NCI-H345 (cell line): ENCODE results near the gene HEYL.
"Not testable (repeated sequence)": the region's sequence is repeated elsewhere in the genome, so short reads cannot be mapped to it uniquely, and the experiment has no call there.

Experiments
- DNase-seq: peaks from one replicate; lab custom pipeline; 2025; lab: John Stamatoyannopoulos, UW

HEYL gene

DNA sequence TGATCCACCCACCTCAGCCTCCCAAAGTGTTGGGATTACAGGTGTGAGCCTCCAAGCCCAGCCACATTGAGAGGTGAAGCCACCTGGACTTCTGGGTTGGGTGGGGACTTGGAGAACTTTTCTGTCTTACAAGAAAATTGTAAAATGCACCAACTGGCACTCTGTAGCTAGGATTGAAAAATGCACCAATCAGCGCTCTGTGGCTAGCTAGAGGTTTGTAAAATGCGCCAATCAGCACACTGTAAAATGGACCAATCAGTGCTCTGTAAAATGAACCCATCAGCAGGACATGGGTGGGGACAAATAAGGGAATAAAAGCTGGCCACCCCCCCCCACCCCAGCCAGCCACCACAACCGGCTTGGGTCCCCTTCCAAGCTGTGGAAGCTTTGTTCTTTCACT, 35.8 kb downstream of the HEYL start:
- not testable (repeated sequence) for DNase-seq

DNA sequence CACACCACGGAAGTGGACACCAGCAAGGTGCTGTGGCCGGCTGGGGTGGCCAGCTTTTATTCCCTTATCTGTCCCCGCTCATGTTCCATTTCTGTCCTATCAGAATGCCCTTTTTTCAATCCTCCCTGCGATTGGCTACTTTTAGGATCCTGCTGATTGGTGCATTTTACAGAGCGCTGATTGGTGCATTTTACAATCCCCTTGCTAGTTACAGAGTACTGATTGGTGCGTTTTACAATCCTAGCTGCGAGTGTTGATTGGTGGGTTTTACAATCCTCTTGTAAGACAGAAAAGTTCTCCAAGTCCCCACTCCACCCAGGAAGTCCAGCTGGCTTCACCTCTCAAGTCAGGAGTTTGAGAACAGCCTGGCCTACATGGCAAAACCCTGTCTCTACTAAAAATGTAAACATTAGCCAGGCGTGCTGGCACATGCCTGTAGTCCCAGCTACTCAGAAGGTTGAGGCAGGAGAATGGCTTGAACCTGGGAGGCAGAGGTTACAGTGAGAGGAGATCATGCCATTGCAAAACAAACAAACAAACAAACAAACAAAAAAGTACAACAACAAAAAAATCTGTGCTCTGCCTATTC, 37.7 kb downstream of the HEYL start:
- not testable (repeated sequence) for DNase-seq

DNA sequence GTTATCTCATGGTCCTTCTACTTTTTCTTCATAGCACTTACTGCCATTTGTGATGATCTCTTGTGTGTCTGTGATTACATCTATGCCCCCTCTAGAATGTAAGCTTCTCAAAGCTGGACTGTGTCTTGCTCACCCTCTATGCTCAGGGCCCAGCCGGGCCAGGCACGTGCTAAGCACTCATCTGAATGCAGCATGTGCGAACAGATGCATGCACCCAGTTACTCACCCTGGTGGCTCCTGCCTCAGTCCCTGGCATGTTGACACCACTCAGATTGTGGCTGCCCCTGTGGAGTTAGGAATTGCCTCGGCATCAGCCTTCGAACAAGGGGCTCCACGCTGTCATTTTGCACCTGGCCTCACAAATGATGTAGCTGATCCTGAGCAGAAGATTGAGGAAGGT, 43.3 kb downstream of the HEYL start:
- DNase-seq: no peak

DNA sequence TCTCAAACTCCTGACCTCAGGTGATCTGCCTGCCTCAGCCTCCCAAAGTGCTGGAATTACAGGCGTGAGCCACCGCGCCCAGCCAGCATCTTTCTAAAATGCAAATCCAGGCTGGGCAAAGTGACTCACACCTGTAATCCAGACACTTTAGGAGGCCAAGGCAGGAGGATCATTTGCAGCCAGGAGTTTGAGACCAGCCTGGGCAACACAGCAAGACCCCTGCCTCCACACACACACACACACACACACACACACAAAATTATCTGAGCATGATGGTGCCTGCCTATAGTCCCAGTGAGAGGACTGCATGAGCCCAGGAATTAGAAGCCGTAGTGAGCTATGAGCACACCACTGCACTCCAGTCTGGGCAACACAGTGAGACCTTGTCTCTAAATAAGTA, 46.1 kb downstream of the HEYL start:
- no peak for DNase-seq

DNA sequence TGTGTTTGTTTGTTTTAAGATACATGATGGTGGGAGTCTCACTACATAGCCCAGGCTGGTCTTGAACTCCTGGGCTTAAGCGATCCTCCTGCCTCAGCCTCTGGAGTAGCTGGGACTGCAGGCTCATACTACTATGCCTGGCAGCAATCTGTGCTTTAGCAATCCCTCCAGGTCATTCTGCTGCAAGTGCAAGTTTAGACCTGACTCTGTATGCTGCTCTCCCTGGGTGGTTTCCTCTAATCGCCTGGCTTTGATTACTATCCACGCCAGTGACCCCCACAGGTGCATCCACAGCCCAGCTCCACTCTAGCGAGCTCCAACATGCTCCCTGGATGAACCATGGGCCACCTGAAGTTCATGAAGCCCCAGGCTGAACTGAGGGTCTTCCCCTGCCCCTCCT, 47.4 kb downstream of the HEYL start:
- no peak for DNase-seq

DNA sequence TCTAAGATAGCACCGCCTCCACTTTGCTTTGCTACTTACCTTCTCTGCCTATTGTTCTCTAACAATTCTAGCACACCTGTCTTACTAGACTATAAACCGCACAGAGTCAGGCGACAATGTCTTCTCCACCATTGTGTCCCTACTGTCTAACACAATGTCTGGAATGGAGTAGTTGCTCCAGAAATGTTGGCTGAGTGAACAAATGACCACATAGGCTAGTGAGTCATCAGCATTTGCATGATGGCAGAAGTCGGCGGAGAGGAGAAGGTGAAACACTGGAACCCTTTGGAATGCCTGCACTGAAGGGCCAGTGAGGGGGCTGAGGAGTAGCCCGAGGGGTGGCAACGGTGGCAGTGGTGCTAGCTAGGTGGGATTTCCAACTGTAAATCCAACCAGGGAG, 48.9 kb downstream of the HEYL start:
- no peak for DNase-seq

DNA sequence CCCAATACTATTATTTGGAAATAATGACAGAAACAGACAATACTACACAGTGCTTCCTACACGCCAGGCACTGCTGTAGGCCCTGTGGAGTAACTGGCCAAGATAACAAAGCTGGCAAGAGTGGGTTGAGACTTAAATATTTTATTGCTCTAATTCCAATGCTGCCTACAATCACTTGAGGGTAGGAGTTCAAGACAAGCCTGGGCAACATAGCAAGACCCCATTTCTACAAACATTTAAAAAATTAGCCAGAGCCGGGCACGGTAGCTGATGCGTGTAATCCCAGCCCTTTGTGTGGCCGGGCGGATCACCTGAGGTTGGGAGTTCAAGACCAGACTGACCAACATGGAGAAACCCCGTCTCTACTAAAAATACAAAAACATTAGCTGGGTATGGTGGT, 53.5 kb downstream of the HEYL start:
- no peak for DNase-seq

DNA sequence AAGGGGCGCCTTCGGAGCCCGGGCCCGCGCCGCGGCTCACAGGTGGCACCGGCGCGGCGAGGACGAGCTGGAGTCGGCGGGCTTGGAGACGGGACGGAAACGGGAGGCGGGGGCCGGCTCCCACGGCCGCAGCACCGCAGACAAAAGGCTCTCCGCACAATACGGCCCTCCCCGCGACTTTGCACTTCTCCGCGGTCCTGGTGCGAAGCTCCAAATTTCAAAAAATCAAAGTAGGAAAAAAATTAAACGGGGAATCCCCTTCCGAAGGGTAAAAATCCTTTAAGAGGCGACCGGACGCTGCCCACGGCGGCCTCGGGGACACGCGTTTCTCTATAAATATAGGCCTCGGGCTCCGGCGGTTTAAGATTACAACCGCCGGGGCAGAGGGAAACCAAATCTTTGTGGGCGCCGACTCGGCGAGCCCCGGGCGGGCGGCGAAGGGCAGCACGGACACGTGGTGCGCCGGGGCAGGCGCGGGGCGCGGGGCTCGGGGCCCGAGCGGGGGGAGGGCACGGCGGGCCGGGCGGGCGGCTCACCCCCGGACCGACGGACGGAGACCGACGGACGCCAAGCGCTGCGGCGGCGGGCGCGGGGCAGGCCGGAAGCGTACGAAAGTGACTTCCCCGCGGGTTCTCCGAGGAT, 63.3 kb downstream of the HEYL start:
- DNase-seq: no peak

DNA sequence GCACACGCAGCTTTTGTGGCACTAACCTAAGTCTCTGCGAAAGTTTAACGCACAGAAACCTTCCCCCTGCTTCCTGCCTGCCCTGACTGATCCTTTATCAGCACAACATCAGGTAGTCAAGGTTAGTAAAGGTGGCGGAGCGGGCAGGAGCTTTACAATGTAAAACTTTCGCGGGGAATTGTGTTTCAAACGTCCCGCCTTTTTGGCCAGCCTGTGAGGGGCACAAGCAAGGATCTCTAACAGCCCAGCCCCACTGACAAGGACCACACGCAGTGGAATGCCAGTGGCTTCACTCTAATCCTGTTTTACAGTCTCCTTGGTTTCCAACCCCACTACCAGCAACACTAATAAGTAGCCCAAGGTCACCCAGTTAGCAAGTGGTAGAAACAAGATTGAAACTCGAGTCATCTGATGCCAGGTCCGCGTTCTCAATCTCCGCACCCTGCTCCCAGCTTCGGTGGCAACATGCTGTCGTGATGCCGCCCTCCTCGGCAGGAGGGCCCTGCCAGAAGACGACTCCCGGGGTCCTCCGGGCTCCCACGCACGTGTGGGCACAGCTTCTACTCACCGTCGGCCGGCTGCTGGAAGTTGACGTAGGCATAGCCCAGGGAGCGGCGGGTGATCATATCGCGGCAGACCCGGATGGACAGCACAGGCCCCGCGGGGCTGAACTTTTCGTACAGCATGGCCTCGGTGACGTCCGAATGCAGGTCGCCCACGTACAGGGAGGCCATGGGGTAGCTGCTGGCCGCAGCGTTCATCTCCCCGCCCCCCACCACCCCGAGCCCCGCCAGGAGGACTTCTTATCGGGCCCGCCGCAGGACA, 64.0 kb downstream of the HEYL start:
- DNase-seq: peak; percentile 20

DNA sequence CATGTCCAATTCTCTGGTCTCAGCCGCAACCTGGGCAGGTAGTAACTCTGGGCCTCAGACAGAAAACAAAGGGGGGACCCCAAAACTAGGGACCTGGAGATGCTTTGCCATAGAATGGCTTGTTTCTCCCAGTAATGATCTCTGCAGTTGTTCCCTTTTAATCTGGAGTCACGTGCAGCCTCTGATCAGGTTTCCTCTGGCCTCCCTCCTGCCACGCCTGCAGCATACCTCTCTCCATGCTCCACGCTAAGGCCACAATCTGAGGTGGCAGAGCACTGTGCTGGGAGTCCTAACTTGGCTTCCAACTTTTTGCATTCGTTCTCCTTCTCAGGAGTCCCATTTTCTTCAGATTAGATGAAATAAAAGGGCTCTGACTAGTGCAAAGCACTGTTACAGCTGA, 64.8 kb downstream of the HEYL start:
- DNase-seq: no peak
